GM18520 (cell line): ENCODE results near the gene CLIP2.
"Not testable (repeated sequence)": the region's sequence is repeated elsewhere in the genome, so short reads cannot be mapped to it uniquely, and the experiment has no call there.

ENCODE experiments used
- ATAC-seq: cut with Tn5 transposase; IDR thresholded peaks from one replicate; pipeline ENCODE4 v1.9.1; 2021; ENCODE audit not compliant: unreplicated experiment

CLIP2 gene

GRCh38 chr7:74401137-74401859, 112.1 kb downstream of the CLIP2 start:
- no peak for ATAC-seq

- ATAC-seq: not testable (repeated sequence)
Observed at GRCh38 chr7:74402668-74403067, 113.5 kb downstream of the CLIP2 start.

- ATAC-seq: no peak
Observed at GRCh38 chr7:74403521-74404387, 114.5 kb downstream of the CLIP2 start.

GRCh38 chr7:74404388-74404700, 115.1 kb downstream of the CLIP2 start:
- ATAC-seq: no peak

- no peak for ATAC-seq
Observed at GRCh38 chr7:74404741-74405140, 115.5 kb downstream of the CLIP2 start.

- no peak for ATAC-seq
Observed at GRCh38 chr7:74405191-74405898, 116.1 kb downstream of the CLIP2 start.

- ATAC-seq: no peak
Observed at GRCh38 chr7:74405899-74406512, 116.8 kb downstream of the CLIP2 start.

GRCh38 chr7:74407958-74408357, 118.8 kb downstream of the CLIP2 start:
- ATAC-seq: no peak

- ATAC-seq: no peak
Observed at GRCh38 chr7:74409571-74409970, 120.4 kb downstream of the CLIP2 start.

GRCh38 chr7:74410772-74411171, 121.6 kb downstream of the CLIP2 start:
- no peak for ATAC-seq

GRCh38 chr7:74411571-74411970, 122.4 kb downstream of the CLIP2 start:
- ATAC-seq: not testable (repeated sequence)

GRCh38 chr7:74412056-74412455, 122.8 kb downstream of the CLIP2 start:
- ATAC-seq: no peak

- no peak for ATAC-seq
Observed at GRCh38 chr7:74412603-74413002, 123.4 kb downstream of the CLIP2 start.

- not testable (repeated sequence) for ATAC-seq
Observed at GRCh38 chr7:74414595-74415333, 125.6 kb downstream of the CLIP2 start.

- ATAC-seq: no peak
Observed at GRCh38 chr7:74417419-74417971, 128.3 kb downstream of the CLIP2 start.

GRCh38 chr7:74418076-74418475, 128.9 kb downstream of the CLIP2 start:
- no peak for ATAC-seq

- ATAC-seq: no peak
Observed at GRCh38 chr7:74418538-74418937, 129.3 kb downstream of the CLIP2 start.

GRCh38 chr7:74419232-74419631, 130.0 kb downstream of the CLIP2 start:
- not testable (repeated sequence) for ATAC-seq

- ATAC-seq: no peak
Observed at GRCh38 chr7:74420006-74420405, 130.8 kb downstream of the CLIP2 start.

GRCh38 chr7:74424291-74424880, 135.2 kb downstream of the CLIP2 start:
- no peak for ATAC-seq
